Heart left ventricle (tissue), 13 donors: ENCODE results near the gene NANOS1.

Experiments used
- CTCF ChIP-seq, 12 donors: fragments of 200-600 bp; sonication (generic) in 4 of 12; IDR thresholded peaks; one replicate each; pipeline versions ENCODE4 v1.5.0 to v1.8.0; 2018 to 2022; ENCODE audit warnings: antibody characterized with exemption in 12 of 12, mild to moderate bottlenecking in 5 of 12
- POLR2A ChIP-seq, 2 donors: fragments of 450-650 bp; IDR thresholded peaks; one replicate each; pipeline ENCODE4 v1.6.1; 2017; ENCODE audit warnings: antibody characterized with exemption in 2 of 2, mild to moderate bottlenecking in 2 of 2, moderate library complexity in 2 of 2
- donor health status: ischemic (EF 13 %, LVEDD 7.1; RV severe dilation, severe dysfunction).
- donor health status: DM: no; HTN: yes; CAD: no.
- donor health status: DM: no; HTN: no; CAD: no.
- donor health status: ischemic (EF 25% LVEDD 6.9; RV normal size, moderate dysfunction).
- donor health status: ischemic (EF 25% LVEDD 5.7; RV mildly dilated, moderate dysfunction).
- donor health status: ischemic (EF 35%, LVEDD 5.7; RV mildly dilated, moderate dysfunction).
- donor health status: nonischemic (EF 11% LVEDD 7.7; RV severe dilation, severe dysfunction).
- donor health status: DM: yes; HTN: yes; CAD: no.
- donor health status: PGD.
- donor health status: ischemic (EF 29% LVEDD 5.4; RV normal size, mild dysfunction).
- donor health status: nonischemic (EF 23%, LVEDD 6.1; RV moderate dilation, normal function).

- TF ChIP-seq POLR2A (IDR thresholded peaks at IDR 0.05) (no peak), CTCF (IDR thresholded peaks at IDR 0.05) (no peak)
Observed at GRCh38 chr10:119049361-119049760, 19.8 kb downstream of the NANOS1 start.
